ENCODE data around the gene PHF2.

PHF2 gene

GRCh38 chr9:93652604-93653592 is 76.5 kb downstream of the PHF2 start:
- Histone ChIP-seq H3K9ac (no peak overlapping the region), H3K9me3 (ENCODE audit: control insufficient read depth, low read length) (no peaks in the 10 kb centered on the region), H2AFZ (no peak overlapping the region), H3K4me3 (ENCODE audit: low read depth, low read length) (no peak overlapping the region), H3K27me3 (ENCODE audit: control insufficient read depth, insufficient read depth, low read length) (no peaks in the 10 kb centered on the region), H3K79me2 (no peaks in the 10 kb centered on the region), H3K36me3 (ENCODE audit: control insufficient read depth, insufficient read depth, low read length) (no peaks in the 10 kb centered on the region), H3K27ac (no peak overlapping the region), H3K4me2 (ENCODE audit: low read length) (no peak overlapping the region), H3K4me1 (no peaks in the 10 kb centered on the region)
- no peak for TF ChIP-seq CTCF (IDR thresholded peaks at IDR 0.05)

GRCh38 chr9:93653760-93654159 is 77.4 kb downstream of the PHF2 start:
- H3K79me2 ChIP-seq: no peaks in the 10 kb centered on the region
- no peak overlapping the region for H3K27ac ChIP-seq
- no peaks in the 10 kb centered on the region for H3K4me1 ChIP-seq
- H3K36me3 ChIP-seq (ENCODE audit: control insufficient read depth, insufficient read depth, low read length): no peaks in the 10 kb centered on the region
- H2AFZ ChIP-seq: no peak overlapping the region
- no peaks in the 10 kb centered on the region for H3K27me3 ChIP-seq (ENCODE audit: control insufficient read depth, insufficient read depth, low read length)
- TF ChIP-seq CTCF (IDR thresholded peaks at IDR 0.05): no peak
- H3K9ac ChIP-seq: no peak overlapping the region
- H3K4me3 ChIP-seq (ENCODE audit: low read depth, low read length): no peak overlapping the region
- H3K4me2 ChIP-seq (ENCODE audit: low read length): no peak overlapping the region
- H3K9me3 ChIP-seq (ENCODE audit: control insufficient read depth, low read length): no peaks in the 10 kb centered on the region

DNA sequence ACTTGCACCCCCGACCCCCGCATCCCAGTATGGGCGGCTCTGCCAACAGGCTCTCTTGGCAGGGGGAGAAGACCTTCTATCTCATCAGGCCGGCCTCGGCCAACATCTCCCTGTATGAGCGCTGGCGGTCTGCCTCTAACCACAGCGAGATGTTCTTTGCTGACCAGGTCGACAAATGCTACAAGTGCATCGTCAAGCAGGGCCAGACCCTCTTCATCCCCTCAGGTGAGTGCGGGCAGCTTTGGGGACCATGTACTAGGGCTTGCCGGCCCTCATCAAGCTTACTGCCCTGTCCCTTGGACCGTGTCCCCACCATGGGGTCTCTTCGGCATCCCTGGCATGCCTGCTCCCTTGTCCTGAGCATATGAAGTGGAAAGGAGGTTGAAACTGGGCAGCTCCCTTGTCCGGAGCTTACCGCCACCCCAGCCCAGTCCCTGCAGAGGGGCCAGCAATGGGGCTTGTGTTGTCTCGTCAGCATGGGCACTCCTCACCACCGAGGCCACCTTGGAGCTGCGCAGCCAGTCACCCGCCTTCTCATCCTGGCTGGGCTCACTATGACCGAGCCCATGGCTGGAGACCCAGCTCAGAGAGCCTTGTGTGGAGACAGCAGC is 78.1 kb downstream of the PHF2 start:
- Histone ChIP-seq H3K4me3 (ENCODE audit: low read depth, low read length) (no peak overlapping the region), H3K36me3 (ENCODE audit: control insufficient read depth, insufficient read depth, low read length) (no peaks in the 10 kb centered on the region), H3K4me2 (ENCODE audit: low read length) (no peak overlapping the region), H2AFZ (no peak overlapping the region), H3K27ac (no peak overlapping the region), H3K79me2 (no peaks in the 10 kb centered on the region), H3K9me3 (ENCODE audit: control insufficient read depth, low read length) (no peaks in the 10 kb centered on the region), H3K27me3 (ENCODE audit: control insufficient read depth, insufficient read depth, low read length) (no peaks in the 10 kb centered on the region), H3K4me1 (no peaks in the 10 kb centered on the region), H3K9ac (no peak overlapping the region)
- TF ChIP-seq CTCF (IDR thresholded peaks at IDR 0.05): no peak

- TF ChIP-seq CTCF (IDR thresholded peaks at IDR 0.05): no peak
- no peaks in the 10 kb centered on the region for H3K27me3 ChIP-seq (ENCODE audit: control insufficient read depth, insufficient read depth, low read length)
- no peak overlapping the region for H3K4me3 ChIP-seq (ENCODE audit: low read depth, low read length)
- H2AFZ ChIP-seq: no peak overlapping the region
- no peak overlapping the region for H3K9ac ChIP-seq
- no peaks in the 10 kb centered on the region for H3K4me1 ChIP-seq
- no peak overlapping the region for H3K4me2 ChIP-seq (ENCODE audit: low read length)
- no peaks in the 10 kb centered on the region for H3K36me3 ChIP-seq (ENCODE audit: control insufficient read depth, insufficient read depth, low read length)
- H3K27ac ChIP-seq: no peak overlapping the region
- no peaks in the 10 kb centered on the region for H3K79me2 ChIP-seq
- no peaks in the 10 kb centered on the region for H3K9me3 ChIP-seq (ENCODE audit: control insufficient read depth, low read length)
These were observed 79.4 kb downstream of the PHF2 start for GRCh38 chr9:93655621-93656425.
